Vagina (tissue), 2 donors: ENCODE measurements around the gene GRB7. TPM values are rescaled to one million over a fixed set of nuclear protein-coding genes. Genes with fewer than 3 reads are reported as not detected.
"Not testable (repeated sequence)": the region's sequence is repeated elsewhere in the genome, so short reads cannot be mapped to it uniquely, and the experiment has no call there.

Source experiments
- DNase-seq, 2 donors: peaks; one replicate each; pipeline ENCODE4 v3.0.0-alpha.2; 2017; ENCODE audit errors: extremely low spot score in 2 of 2
- H3K27ac ChIP-seq: fragments of 200-600 bp; sonication (generic); one replicate; pipeline ENCODE4 v1.5.1; 2019
- H3K27me3 ChIP-seq: fragments of 200-600 bp; sonication (generic); one replicate; pipeline ENCODE4 v1.5.1; 2019
- H3K36me3 ChIP-seq, 2 donors: fragments of 200-600 bp; sonication (generic); one replicate each; pipeline ENCODE4 v1.5.1; 2017 to 2019
- H3K4me1 ChIP-seq: fragments of 200-600 bp; sonication (generic); one replicate; pipeline ENCODE4 v1.5.1; 2019
- H3K4me3 ChIP-seq, 2 donors: fragments of 200-600 bp; sonication (generic); 1 replicate in 1 of 2; 2 replicates in 1 of 2; pipeline ENCODE4 v1.5.1; 2016 to 2019
- H3K9me3 ChIP-seq: fragments of 200-600 bp; sonication (generic); one replicate; pipeline ENCODE4 v1.5.1; 2019
- POLR2A ChIP-seq, 2 donors: fragments of 450-650 bp; IDR thresholded peaks; one replicate each; pipeline ENCODE4 v1.6.1; 2017; ENCODE audit warnings: antibody characterized with exemption in 2 of 2, mild to moderate bottlenecking in 2 of 2, moderate library complexity in 2 of 2
- POLR2AphosphoS5 ChIP-seq, 2 donors: sonication (generic); formaldehyde crosslinking; IDR thresholded peaks; one replicate each; pipeline ENCODE4 v1.9.0; 2017; ENCODE audit warnings: antibody characterized with exemption in 2 of 2, mild to moderate bottlenecking in 2 of 2, low read depth in 1 of 2; ENCODE audit not compliant: insufficient read depth in 1 of 2
- intact Hi-C: fragments of 100-400 bp; cut with DNase I; formaldehyde crosslinking; loops from one replicate; pipeline ENCODE4 v1.15.1; 2023
- total RNA-seq: library from RNA; depleted of rRNA; stranded (reverse); fragments of >200 nt; gene quantifications from one replicate; pipeline ENCODE4 v1.2.3, GENCODE V29; 2016
- TF ChIP-seq, protein P1 (sequence below), 3 experiments: fragments of 450-650 bp in 2 of 3; fragments of 200-600 bp in 1 of 3; sonication (generic) in 1 of 3; IDR thresholded peaks; one replicate each; pipeline ENCODE4 v1.5.1; 2017 to 2019; ENCODE audit warnings: antibody characterized with exemption in 3 of 3, mild to moderate bottlenecking in 2 of 3, moderate library complexity in 2 of 3

GRB7 gene
- total RNA-seq, 1 donor from 2014 or later = 23.6 TPM

GRCh38 chr17:39759204-39759603, 21.5 kb downstream of the GRB7 start:
- Histone ChIP-seq H3K36me3 (no peaks in the 10 kb centered on the region), H3K27me3 (no peaks in the 10 kb centered on the region), H3K9me3 (no peaks in the 10 kb centered on the region), H3K4me1 (peaks cover 16% of the 10 kb centered on the region), H3K4me3 (no peak overlapping the region), H3K27ac (no peak overlapping the region)
- TF ChIP-seq POLR2AphosphoS5 (IDR thresholded peaks at IDR 0.05; ENCODE audit: insufficient read depth in 1 of 2, low read depth in 1 of 2) (no peak), POLR2A (IDR thresholded peaks at IDR 0.05) (no peak)
- TF ChIP-seq, protein P1, sequence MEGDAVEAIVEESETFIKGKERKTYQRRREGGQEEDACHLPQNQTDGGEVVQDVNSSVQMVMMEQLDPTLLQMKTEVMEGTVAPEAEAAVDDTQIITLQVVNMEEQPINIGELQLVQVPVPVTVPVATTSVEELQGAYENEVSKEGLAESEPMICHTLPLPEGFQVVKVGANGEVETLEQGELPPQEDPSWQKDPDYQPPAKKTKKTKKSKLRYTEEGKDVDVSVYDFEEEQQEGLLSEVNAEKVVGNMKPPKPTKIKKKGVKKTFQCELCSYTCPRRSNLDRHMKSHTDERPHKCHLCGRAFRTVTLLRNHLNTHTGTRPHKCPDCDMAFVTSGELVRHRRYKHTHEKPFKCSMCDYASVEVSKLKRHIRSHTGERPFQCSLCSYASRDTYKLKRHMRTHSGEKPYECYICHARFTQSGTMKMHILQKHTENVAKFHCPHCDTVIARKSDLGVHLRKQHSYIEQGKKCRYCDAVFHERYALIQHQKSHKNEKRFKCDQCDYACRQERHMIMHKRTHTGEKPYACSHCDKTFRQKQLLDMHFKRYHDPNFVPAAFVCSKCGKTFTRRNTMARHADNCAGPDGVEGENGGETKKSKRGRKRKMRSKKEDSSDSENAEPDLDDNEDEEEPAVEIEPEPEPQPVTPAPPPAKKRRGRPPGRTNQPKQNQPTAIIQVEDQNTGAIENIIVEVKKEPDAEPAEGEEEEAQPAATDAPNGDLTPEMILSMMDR (IDR thresholded peaks at IDR 0.05) = no peak
- intact Hi-C loops = no loop called here
- DNase-seq = no peak

GRCh38 chr17:39761861-39762496, 24.2 kb downstream of the GRB7 start:
- H3K36me3 ChIP-seq = no peaks in the 10 kb centered on the region
- H3K4me1 ChIP-seq = no peaks in the 10 kb centered on the region
- TF ChIP-seq, protein P1 (IDR thresholded peaks at IDR 0.05) = no peak
- TF ChIP-seq POLR2AphosphoS5 (IDR thresholded peaks at IDR 0.05; ENCODE audit: insufficient read depth in 1 of 2, low read depth in 1 of 2) = no peak
- no peak for TF ChIP-seq POLR2A (IDR thresholded peaks at IDR 0.05)
- intact Hi-C loops = no loop called here
- no peak overlapping the region for H3K27ac ChIP-seq
- no peaks in the 10 kb centered on the region for H3K27me3 ChIP-seq
- DNase-seq = peak in 1 of 2 donors; percentile 64
- H3K9me3 ChIP-seq = no peaks in the 10 kb centered on the region
- H3K4me3 ChIP-seq = no peak overlapping the region

- Histone ChIP-seq H3K4me1 (no peaks in the 10 kb centered on the region), H3K9me3 (no peaks in the 10 kb centered on the region), H3K27ac (no peak overlapping the region), H3K27me3 (no peaks in the 10 kb centered on the region), H3K36me3 (no peaks in the 10 kb centered on the region), H3K4me3 (no peak overlapping the region)
- intact Hi-C loops = no loop called here
- DNase-seq = no peak
- TF ChIP-seq, protein P1 (IDR thresholded peaks at IDR 0.05) = no peak
- TF ChIP-seq POLR2A (IDR thresholded peaks at IDR 0.05) (no peak), POLR2AphosphoS5 (IDR thresholded peaks at IDR 0.05; ENCODE audit: insufficient read depth in 1 of 2, low read depth in 1 of 2) (no peak)
Measured at GRCh38 chr17:39763051-39763820, 25.5 kb downstream of the GRB7 start.

DNA sequence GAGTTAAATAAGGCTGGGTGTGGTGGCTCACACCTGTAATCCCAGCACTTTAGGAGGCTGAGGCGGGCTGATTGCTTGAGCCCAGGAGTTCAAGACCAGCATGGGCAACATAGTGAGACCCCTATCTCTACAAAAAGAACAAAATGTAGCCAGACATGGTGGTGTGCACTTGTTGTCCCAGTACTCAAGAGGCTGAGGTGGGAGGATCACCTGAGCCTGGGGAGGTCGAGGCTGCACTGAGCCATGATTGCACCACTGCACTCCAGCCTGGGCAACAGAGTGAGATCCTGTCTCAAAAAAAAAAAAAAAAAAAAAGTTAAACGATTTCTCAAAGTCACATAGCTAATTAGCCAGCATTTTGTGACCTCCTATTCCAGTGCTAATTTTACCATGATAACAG, 26.4 kb downstream of the GRB7 start:
- intact Hi-C loops, H3K27me3 ChIP-seq, H3K9me3 ChIP-seq, H3K4me1 ChIP-seq, H3K27ac ChIP-seq, H3K36me3 ChIP-seq, DNase-seq, H3K4me3 ChIP-seq: not testable (repeated sequence)

DNA sequence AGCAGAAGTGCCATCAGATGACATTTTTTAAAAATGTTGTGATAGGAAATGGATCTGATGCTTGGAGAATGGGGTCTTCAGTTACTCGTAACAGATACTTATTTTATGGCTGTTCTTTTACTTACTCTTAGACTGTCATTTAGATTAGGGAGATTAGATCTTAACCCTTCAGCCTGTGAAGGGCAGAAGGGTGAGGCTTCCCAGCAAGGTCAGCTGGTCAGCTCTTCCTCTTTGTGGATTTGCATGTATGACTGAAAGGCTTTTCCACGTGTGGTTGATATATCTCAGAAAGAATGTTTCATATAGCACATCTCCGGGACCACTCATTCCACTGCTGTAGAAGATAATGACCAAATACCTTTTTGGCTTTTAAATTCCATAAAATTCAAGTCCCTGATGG, 27.4 kb downstream of the GRB7 start:
- intact Hi-C loops = no loop called here

More for the DNA sequence above, 27.4 kb downstream of the GRB7 start:
- H3K36me3 ChIP-seq = no peaks in the 10 kb centered on the region
- TF ChIP-seq POLR2A (IDR thresholded peaks at IDR 0.05) = no peak
- TF ChIP-seq, protein P1 (IDR thresholded peaks at IDR 0.05) = no peak
- TF ChIP-seq POLR2AphosphoS5 (IDR thresholded peaks at IDR 0.05; ENCODE audit: insufficient read depth in 1 of 2, low read depth in 1 of 2) = no peak
- H3K27me3 ChIP-seq = no peaks in the 10 kb centered on the region
- H3K27ac ChIP-seq = no peak overlapping the region
- no peaks in the 10 kb centered on the region for H3K9me3 ChIP-seq
- no peak for DNase-seq
- H3K4me1 ChIP-seq = no peaks in the 10 kb centered on the region
- H3K4me3 ChIP-seq = no peak overlapping the region
